T-helper 1 cell treated with Interleukin-12 subunit alpha and Interleukin-12 subunit beta and Interleukin-4 antibody, amounts not matched to agents 30 μg/mL and 1 μg/mL, for 36 hours (primary cell): Measurements from ENCODE around the gene PTPRN2.
A peak's percentile ranks its signal among the peaks of the same experiment; 100 is the strongest.

ENCODE experiments used
- H3K27ac Mint-ChIP-seq: one replicate; pipeline ENCODE4 v1.8.0; 2021; ENCODE audit warnings: mild to moderate bottlenecking, mixed read lengths
- H3K27me3 Mint-ChIP-seq: one replicate; pipeline ENCODE4 v1.8.0; 2021; ENCODE audit warnings: low read depth, mixed read lengths
- H3K36me3 Mint-ChIP-seq: one replicate; pipeline ENCODE4 v1.8.0; 2021; ENCODE audit warnings: low read depth, mixed read lengths
- H3K4me1 Mint-ChIP-seq: one replicate; pipeline ENCODE4 v1.8.0; 2021; ENCODE audit warnings: low read depth, mixed read lengths
- H3K4me3 Mint-ChIP-seq: one replicate; pipeline ENCODE4 v1.8.0; 2021; ENCODE audit warnings: mild to moderate bottlenecking, moderate library complexity, mixed read lengths
- H3K9me3 Mint-ChIP-seq: one replicate; pipeline ENCODE4 v1.8.0; 2021; ENCODE audit warnings: mixed read lengths

PTPRN2 gene

DNA sequence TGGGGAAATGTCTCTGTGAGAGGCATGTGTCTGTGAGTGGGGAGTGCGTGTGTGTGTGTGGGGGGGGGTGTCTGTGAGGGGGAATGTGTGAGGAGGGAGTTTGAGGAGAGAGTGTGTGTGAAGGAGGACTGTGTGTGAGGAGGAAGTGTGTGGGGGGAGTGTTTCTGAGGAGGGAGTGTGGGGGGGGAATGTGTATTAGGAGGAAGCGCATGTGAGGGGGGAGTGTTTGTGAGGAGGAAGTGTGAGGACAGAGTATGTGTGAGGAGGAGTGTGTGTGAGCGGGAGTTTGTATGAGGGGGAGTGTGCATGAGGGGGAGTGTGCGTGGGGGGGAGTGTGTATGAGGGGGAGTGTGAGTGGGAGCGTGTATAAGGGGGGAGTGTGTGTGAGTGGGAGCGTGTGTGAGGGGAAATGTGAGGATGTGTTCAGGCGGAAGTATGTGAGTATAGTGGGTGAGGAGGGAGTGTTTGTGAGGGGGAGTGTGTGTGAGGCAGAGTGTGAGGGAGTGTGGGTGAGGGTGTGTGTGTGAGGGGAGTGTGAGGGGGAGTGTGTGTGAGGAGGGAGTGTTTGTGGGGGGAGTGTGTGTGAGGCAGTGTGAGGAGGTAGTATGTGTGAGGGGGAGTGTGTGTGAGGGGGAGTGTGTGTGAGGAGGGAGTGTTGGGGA is 21.8 kb upstream of the PTPRN2 start:
- Mint-ChIP-seq H3K4me1 (peaks cover 7% of the 10 kb centered on the region), H3K4me3 (no peak overlapping the region), H3K27me3 (no peaks in the 10 kb centered on the region), H3K9me3 (no peaks in the 10 kb centered on the region), H3K27ac (peak overlapping the region; percentile 31), H3K36me3 (peaks cover 8% of the 10 kb centered on the region)

DNA sequence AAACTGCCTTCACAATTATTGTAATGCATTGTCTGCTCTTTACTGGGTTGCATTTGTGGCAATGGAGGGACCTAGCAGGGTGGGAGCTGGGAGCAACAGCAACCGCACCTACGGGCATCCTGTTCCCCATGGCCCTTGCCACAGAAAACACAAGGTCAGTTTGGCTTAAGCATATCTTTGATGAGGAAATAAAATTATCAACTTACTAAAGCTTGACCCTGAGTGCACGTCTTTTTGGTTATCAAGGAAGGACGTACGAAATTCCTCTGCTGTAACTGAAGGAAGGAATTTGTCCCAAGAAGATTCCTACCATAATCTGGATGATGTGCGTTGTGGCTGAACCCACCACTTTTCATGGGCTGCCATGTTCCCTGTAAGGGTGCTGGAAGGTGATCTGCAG is 19.9 kb upstream of the PTPRN2 start:
- Mint-ChIP-seq H3K27me3 (no peaks in the 10 kb centered on the region), H3K4me1 (peaks cover 7% of the 10 kb centered on the region), H3K36me3 (peaks cover 8% of the 10 kb centered on the region), H3K9me3 (no peaks in the 10 kb centered on the region), H3K27ac (no peak overlapping the region), H3K4me3 (no peak overlapping the region)

DNA sequence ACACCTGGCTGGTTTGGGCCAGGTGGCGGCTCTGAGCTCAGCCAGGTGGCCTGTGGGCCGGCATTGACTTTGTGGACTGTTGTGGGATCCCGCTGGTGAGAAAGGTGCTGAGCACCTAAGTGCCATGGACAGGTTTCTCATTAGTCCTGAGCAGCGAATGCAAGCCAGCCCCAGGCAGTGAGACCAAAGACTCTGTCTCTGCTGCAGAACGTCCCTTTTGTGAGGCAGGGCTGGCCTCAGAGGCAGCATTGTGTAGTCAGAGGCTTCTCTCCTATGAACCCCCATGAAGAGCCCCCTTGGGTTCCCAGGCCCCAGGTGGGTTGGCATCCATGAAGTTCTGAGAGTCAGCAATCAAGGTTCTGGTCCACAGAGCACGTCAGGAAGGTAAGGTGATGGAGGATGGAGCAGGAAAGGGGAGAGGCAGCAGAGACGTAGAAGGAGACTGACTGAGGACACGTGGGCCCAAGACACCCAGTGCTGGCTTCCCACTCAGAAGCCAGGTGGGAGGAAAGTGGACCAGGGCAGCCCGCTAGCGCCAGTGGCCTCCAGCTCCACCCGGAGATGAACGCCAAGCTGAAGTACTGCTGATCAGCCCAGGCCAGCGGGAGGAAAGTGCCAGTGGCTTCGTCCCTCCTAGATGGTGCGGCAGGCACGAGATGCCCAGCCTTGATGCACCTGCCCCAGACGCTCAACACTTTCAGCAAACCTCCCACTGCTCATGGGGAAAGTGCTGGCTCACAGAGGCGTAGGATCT is 19.2 kb upstream of the PTPRN2 start:
- Mint-ChIP-seq H3K36me3 (peaks cover 8% of the 10 kb centered on the region), H3K4me3 (no peak overlapping the region), H3K27me3 (no peaks in the 10 kb centered on the region), H3K4me1 (peaks cover 4% of the 10 kb centered on the region), H3K9me3 (no peaks in the 10 kb centered on the region), H3K27ac (no peak overlapping the region)

DNA sequence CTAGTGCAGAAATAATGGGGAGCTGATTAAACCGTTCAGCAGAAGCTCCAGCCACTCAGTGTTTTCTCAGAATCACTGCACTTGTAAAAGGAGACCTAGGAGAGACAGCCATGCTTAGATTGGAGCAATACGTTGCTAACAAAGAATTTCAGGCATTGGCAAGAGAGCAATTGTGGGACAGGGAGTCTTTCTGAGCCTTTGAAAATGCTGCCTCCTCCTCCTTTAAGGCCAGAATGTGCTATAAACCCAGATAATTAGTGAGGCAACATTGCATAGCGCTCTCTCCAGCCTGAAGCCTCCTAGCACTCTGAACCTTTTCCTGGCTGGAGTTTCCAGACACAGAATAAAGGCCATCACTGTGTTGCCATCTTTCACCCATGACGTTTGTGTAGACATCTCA is 18.5 kb upstream of the PTPRN2 start:
- H3K27me3 Mint-ChIP-seq = no peaks in the 10 kb centered on the region
- no peak overlapping the region for H3K27ac Mint-ChIP-seq
- peaks cover 3% of the 10 kb centered on the region for H3K36me3 Mint-ChIP-seq
- H3K4me3 Mint-ChIP-seq = no peak overlapping the region
- no peaks in the 10 kb centered on the region for H3K4me1 Mint-ChIP-seq
- no peaks in the 10 kb centered on the region for H3K9me3 Mint-ChIP-seq

DNA sequence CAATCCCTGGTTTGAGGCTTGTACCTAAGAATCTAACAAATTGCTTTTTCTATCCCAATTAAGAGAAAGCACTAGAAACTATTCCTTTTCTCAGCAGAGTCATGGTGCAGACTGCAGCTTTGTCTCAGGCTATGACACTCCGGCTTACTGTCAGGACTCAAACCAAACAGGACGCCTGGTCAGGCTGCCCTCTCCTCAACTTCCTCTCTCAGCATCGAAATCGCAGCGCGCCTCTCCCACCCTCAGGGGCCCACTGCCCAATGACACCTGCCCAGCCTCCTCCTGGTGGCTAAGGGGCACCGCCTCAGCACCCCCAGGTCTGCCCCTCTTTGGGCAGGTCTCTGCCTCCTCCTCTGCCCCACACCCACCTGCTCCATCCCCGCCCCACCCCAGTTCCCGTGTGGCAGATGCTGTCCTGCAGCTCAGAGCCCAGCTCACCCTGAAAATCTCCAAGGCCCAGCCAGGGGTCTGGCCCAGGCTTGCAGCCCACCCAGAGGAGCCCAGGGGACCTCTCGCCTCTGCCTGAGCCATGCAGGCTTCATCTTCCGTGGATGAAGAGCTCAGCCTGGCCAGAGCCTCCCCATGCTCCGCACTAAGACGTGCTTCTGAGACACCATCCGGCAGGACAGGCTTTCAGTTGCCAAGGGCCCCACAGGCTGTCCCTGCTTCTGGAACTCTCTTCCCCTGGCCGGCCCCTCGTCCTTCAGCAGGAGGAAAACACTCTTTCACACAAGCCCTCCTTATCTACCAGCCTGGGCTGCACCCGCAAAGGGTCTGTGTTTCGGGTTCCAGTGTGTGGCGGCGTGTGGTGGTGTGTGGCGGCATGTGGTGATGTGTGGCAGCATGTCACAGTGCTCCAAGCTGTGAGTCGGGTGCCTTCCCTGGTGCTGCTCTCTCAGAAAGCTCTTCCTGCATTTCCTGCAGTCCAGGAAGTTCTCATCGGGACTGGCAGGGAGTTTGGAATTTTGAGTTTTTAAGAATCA is 16.4 kb upstream of the PTPRN2 start:
- H3K4me3 Mint-ChIP-seq = no peak overlapping the region

DNA sequence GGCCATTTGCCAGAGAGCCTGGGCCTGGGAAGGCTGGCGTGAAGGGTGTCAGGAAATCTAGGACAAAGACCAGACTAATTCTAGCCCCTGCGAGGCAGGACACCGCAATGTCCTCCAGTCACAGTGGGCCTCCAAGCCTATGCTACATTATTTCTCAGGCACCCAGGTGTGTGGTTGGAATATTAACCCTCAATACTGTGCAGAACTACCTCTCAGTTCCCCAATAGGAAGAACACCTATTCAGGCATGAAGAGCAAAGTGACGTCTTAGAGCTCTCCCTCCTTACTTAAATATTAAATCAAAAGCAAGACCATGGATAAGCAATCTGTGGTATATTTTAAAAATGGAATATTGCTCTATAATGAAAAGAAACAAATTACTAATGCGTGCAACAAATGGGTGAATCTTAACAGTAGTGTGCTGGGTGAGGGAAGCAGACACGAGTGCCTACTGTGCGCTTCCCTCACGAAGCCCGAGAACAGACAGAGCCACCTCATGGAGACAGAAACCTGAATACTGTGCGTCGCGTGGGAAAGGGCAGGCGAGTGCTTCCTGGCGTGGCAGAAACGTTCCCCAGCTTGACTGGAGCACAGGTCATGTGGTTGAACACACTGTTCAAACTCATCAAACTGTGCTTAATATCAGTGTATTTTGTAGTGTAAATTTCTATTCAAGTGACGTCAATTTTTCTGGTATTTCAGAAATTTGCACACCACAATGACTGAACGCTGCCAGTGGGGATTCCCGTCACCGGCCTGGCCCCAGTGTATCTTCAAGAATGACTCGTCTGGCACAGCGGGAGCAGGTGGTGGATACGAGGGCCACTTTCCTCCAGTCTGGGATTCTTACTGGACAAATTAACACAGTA is 15.5 kb upstream of the PTPRN2 start:
- Mint-ChIP-seq H3K9me3 (no peaks in the 10 kb centered on the region), H3K36me3 (peaks cover 1% of the 10 kb centered on the region), H3K27me3 (no peaks in the 10 kb centered on the region), H3K27ac (no peak overlapping the region), H3K4me3 (no peak overlapping the region), H3K4me1 (no peaks in the 10 kb centered on the region)

More for the DNA sequence above, 16.4 kb upstream of the PTPRN2 start:
- Mint-ChIP-seq H3K36me3 (peaks cover 1% of the 10 kb centered on the region), H3K27me3 (no peaks in the 10 kb centered on the region), H3K9me3 (no peaks in the 10 kb centered on the region), H3K4me1 (no peaks in the 10 kb centered on the region), H3K27ac (no peak overlapping the region)

DNA sequence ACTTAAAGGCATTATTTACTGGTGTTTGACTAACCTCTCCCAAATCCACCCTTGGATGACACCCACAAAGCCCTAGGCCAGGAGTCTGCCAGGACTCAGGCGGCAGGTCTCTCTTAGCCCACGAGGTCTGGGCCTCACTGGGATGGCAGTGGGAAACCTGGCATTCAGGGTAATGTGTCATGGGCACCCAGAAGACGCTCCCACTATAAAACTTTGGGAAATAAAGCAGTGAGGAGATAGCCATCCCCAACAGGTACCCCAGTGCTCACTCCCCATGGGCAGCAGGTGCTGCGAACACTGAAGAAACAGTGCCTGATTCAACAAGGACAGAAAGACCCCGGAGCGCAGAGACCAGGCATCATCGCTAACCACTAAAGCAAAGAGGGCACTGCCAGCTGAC is 14.4 kb upstream of the PTPRN2 start:
- Mint-ChIP-seq H3K9me3 (no peaks in the 10 kb centered on the region), H3K36me3 (peaks cover 1% of the 10 kb centered on the region), H3K4me1 (no peaks in the 10 kb centered on the region), H3K27ac (no peak overlapping the region), H3K4me3 (no peak overlapping the region), H3K27me3 (no peaks in the 10 kb centered on the region)

GRCh38 chr7:158601090-158601489 is 13.5 kb upstream of the PTPRN2 start:
- no peaks in the 10 kb centered on the region for H3K36me3 Mint-ChIP-seq
- no peaks in the 10 kb centered on the region for H3K27me3 Mint-ChIP-seq
- no peaks in the 10 kb centered on the region for H3K9me3 Mint-ChIP-seq
- H3K4me3 Mint-ChIP-seq = no peak overlapping the region
- no peaks in the 10 kb centered on the region for H3K4me1 Mint-ChIP-seq
- H3K27ac Mint-ChIP-seq = no peak overlapping the region

DNA sequence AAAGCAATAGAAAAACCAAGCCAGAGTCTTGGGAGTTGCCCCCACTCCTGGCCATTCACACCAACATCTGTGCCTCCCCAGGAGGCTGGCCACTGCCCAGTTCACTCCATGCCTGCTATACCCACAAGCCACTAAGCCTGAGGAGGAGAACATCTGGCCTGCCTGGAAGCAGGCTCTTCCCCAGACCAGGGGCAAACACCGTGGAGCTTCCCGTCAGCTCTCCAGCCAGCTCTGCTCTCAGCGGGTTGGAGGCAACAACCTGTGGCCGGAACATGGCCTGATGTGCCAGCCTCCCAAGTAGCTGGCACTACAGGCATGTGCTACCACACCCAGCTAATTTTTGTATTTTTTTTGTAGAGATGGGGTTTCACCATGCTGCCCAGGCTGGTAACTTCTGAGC is 9.1 kb upstream of the PTPRN2 start:
- Mint-ChIP-seq H3K36me3 (no peaks in the 10 kb centered on the region), H3K9me3 (no peaks in the 10 kb centered on the region), H3K27ac (no peak overlapping the region), H3K4me1 (no peaks in the 10 kb centered on the region), H3K27me3 (no peaks in the 10 kb centered on the region), H3K4me3 (no peak overlapping the region)

DNA sequence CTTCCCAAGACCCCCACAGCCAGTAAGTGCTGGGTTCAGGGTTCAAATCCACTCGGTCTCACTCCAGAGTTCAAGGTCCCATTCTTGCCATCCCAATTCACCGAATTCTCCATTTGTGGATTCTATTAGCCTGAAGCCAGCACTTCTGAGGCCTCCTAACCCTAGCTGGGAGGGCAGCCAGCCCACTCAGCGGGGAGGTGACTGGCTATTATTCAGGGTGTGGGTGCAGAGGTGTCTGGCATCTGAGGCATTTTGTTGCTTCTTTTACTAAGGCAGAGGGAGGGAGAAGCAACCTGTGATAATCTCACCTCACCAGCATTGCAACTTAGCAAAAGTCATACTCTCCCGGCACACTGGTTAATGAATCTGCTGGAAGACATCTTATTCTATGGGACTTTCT is 8.7 kb upstream of the PTPRN2 start:
- Mint-ChIP-seq H3K4me1 (no peaks in the 10 kb centered on the region), H3K27ac (no peak overlapping the region), H3K9me3 (no peaks in the 10 kb centered on the region), H3K27me3 (no peaks in the 10 kb centered on the region), H3K36me3 (no peaks in the 10 kb centered on the region), H3K4me3 (no peak overlapping the region)

DNA sequence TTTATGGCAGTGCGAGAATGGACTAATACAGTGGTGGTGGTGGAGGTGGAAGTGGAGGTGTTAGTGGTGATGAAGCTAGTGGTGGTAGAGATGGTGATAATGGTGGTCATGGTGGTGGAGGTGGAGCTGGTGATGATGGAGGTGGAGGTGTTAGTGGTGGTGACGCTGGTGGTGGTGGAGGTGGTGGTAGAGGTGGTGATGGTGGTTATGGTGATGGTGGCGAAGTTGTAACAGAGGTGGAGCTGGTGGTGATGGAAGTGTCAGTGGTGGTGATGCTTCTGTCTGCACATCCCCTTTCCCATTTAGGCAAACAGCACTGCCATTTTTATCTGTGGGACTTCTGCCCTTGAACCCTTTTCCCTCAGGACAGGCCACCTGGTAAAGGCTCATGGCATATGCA is 7.4 kb upstream of the PTPRN2 start:
- no peaks in the 10 kb centered on the region for H3K9me3 Mint-ChIP-seq
- peaks cover 2% of the 10 kb centered on the region for H3K27me3 Mint-ChIP-seq
- no peak overlapping the region for H3K27ac Mint-ChIP-seq
- no peaks in the 10 kb centered on the region for H3K36me3 Mint-ChIP-seq
- no peak overlapping the region for H3K4me3 Mint-ChIP-seq
- no peaks in the 10 kb centered on the region for H3K4me1 Mint-ChIP-seq

- no peaks in the 10 kb centered on the region for H3K4me1 Mint-ChIP-seq
- H3K4me3 Mint-ChIP-seq = no peak overlapping the region
- H3K27ac Mint-ChIP-seq = no peak overlapping the region
- no peaks in the 10 kb centered on the region for H3K36me3 Mint-ChIP-seq
- H3K9me3 Mint-ChIP-seq = no peaks in the 10 kb centered on the region
- peaks cover 18% of the 10 kb centered on the region for H3K27me3 Mint-ChIP-seq
Observed at GRCh38 chr7:158592541-158592940, 4.9 kb upstream of the PTPRN2 start.

- H3K36me3 Mint-ChIP-seq = no peaks in the 10 kb centered on the region
- H3K27me3 Mint-ChIP-seq = peaks cover 18% of the 10 kb centered on the region
- no peak overlapping the region for H3K4me3 Mint-ChIP-seq
- H3K9me3 Mint-ChIP-seq = no peaks in the 10 kb centered on the region
- no peak overlapping the region for H3K27ac Mint-ChIP-seq
- no peaks in the 10 kb centered on the region for H3K4me1 Mint-ChIP-seq
Observed at GRCh38 chr7:158591944-158592343, 4.3 kb upstream of the PTPRN2 start.

DNA sequence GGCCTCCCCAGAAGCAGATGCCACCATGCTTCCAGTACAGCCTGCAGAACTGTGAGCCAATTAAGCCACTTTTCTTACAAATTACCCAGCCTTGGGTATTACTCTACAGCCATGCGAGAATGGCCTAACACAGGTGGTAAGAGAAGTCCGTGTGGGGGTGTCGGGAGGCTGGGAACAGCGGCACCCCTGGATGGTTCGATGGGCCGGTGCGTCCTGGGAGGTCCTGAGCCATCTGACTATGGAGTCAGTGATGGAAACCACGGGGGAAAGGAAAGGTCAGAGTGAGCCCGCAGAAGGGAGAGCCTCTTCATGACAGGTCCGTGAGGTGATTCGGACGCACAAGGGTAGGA is 2.5 kb upstream of the PTPRN2 start:
- Mint-ChIP-seq H3K36me3 (peaks cover 2% of the 10 kb centered on the region), H3K4me1 (peaks cover 2% of the 10 kb centered on the region), H3K9me3 (no peaks in the 10 kb centered on the region), H3K4me3 (no peak overlapping the region), H3K27ac (no peak overlapping the region), H3K27me3 (peaks cover 29% of the 10 kb centered on the region)
